Stimulated activated CD8-positive, alpha-beta memory T cell treated with anti-CD3 and anti-CD28 coated beads, Interleukin-12 subunit alpha, Interleukin-12 subunit beta, amount 100 ng/mL, for 24 hours (primary cell): ENCODE data around the gene UNC93B1.
"Not testable (repeated sequence)": the region's sequence is repeated elsewhere in the genome, so short reads cannot be mapped to it uniquely, and the experiment has no call there.

Experiments used
- DNase-seq: peaks from one replicate; pipeline ENCODE4 v3.0.0-alpha.2; 2020; ENCODE audit errors: extremely low read depth

The UNC93B1 gene

GRCh38 chr11:68009391-68010089 is 5.6 kb upstream of the UNC93B1 start:
- no peak for DNase-seq

GRCh38 chr11:68008381-68009337 is 4.8 kb upstream of the UNC93B1 start:
- DNase-seq, result no peak

GRCh38 chr11:68007498-68008380 is 3.8 kb upstream of the UNC93B1 start:
- DNase-seq, result no peak

GRCh38 chr11:68006606-68007166 is 2.8 kb upstream of the UNC93B1 start:
- DNase-seq, result no peak

GRCh38 chr11:68004551-68005335 is 846 bp upstream of the UNC93B1 start:
- no peak for DNase-seq

GRCh38 chr11:68002938-68003845 is 705 bp downstream of the UNC93B1 start:
- DNase-seq, result no peak

DNA sequence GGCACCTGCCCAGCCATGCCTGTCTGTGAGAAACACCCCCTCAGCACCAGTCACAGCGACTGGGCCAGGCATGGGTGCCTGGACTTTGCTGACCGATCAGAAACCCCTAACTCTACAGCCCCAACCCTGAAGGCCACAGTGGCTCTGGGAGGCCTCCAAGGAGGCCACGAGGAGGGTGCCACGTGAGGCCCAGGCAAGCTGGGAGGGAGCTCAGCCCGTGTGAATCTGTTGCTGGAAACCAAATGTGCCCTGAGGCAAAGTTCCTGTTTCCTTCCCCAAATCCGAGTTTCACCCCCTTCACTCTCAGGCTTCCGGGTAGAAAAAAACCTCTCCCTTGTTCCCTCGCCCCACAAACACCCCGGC is 1.3 kb downstream of the UNC93B1 start:
- no peak for DNase-seq

GRCh38 chr11:67999704-68000103 is 4.2 kb downstream of the UNC93B1 start:
- no peak for DNase-seq

DNA sequence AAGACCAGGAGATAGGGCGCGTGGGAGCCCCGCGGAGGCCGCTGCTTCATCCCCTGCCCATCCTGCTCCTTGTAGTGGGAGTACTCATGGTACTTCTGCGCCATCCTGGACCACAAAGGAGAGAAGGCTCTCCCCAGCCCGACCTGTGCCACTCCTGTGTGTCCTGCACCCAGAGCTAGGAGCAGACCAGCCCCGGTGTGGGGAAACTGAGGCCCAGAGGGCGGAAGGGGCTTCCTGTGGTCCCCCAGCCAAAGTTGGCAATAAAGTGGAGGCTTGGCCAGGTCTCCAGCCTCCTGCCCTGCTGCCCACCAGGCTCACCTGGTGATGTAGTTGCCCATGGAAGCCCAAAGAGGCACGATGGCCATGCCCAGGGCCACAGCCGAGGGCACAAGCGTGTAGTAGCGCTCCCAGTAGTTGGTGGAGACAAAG is 4.7 kb downstream of the UNC93B1 start:
- no peak for DNase-seq

GRCh38 chr11:67998150-67999045 is 5.5 kb downstream of the UNC93B1 start:
- no peak for DNase-seq

DNA sequence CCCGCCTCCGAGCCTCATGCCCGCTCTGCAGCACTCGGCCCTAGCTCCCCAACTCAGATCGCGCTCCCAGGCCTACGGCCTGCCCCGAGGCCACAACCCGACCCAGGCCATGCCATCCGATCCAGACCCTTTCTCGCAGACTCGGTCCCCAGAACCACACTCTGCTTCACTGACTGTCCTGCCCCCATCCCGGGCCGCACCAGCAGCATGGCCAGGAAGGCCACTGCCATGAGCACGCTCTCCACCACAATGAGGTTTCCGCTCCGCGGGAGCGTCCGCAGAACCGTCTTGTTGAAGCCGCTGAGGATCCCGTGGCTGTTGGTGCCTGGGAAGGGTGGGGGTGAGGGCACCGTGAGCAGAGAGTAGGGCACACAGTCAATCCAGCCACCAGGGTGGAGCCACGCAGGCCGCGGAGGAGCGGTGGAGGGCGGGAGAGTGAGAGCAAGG is 6.4 kb downstream of the UNC93B1 start:
- DNase-seq, result no peak

DNA sequence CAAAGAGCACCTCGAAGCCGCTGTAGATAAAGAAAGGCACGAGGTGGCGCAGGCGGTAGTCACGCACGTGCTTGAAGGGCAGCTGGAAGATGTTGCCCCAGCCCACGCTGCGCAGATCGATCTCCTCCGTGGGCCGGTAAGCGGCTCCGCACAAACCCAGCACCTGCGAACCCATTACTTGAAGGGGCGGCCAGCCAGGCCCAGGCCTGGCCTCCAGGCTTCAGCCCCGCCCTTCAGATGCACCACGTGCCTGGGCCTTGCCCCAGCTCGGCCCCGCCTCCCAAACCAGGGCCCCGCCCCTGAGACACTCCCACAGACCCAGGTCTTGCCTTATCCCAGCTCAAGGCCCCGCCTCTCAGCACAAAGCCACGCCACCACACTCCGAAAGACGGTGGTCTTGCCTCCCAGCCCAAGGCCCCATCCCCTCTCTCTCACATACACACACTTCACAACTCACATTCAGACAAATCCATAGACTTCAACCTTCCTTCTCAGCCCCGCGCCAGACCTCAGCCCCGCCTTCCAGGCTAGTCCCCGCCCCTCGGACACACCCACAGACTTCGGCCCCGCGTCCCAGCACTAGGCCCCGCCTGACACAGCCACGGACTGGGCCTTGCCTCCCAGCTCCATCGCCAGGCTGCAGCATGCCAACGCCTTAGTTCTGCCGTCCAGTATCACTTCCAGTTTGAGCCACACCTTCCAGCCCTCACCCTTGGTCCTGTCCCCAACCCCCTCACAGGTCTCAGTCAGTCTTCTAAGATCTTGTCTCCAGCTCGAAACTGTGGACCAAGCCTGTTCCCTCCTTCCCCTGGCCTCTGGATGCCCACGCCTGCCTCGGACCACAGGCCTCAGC is 7.0 kb downstream of the UNC93B1 start:
- no peak for DNase-seq

DNA sequence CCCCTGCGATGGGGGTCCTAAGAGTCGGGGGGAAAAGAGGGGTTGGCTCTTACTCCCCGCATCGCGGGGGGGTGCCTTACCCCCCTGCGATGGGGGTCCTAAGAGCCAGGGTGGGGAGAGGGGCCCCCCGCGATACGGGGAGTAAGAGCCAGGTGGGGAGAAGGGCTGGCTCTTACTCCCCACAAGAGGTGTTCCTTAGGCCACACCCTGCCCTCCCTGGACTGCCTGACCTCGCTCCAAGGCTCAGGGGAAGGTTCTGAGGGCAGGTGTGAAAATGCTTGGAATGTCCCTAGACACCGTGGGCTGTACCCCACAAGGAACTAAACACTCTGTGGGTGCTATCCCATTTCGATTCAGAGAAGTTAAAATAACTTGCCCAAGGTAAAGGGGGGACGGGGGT is 7.8 kb downstream of the UNC93B1 start:
- DNase-seq, result no peak

- not testable (repeated sequence) for DNase-seq
Measured at GRCh38 chr11:67995579-67995978, 8.3 kb downstream of the UNC93B1 start.

DNA sequence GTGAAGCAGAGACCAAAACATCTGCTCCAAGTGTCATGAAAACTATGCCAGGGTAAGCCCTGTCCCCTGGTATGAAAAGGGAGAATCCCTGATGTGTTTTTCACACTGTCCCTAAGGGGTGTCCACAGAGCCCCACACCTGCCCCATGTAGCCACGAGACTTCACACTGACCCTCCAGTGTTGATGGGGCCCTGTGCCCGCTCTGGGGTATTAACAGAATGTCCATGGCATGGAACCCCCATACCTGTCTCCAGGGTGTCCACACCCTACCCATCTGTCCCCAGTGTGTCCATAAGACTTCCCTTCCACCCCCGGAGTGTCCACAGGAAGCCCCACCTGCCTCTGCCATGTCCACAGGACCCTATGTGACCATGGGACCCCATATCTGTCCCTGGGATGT is 8.8 kb downstream of the UNC93B1 start:
- not testable (repeated sequence) for DNase-seq

GRCh38 chr11:67994387-67994786 is 9.5 kb downstream of the UNC93B1 start:
- DNase-seq, result not testable (repeated sequence)

DNA sequence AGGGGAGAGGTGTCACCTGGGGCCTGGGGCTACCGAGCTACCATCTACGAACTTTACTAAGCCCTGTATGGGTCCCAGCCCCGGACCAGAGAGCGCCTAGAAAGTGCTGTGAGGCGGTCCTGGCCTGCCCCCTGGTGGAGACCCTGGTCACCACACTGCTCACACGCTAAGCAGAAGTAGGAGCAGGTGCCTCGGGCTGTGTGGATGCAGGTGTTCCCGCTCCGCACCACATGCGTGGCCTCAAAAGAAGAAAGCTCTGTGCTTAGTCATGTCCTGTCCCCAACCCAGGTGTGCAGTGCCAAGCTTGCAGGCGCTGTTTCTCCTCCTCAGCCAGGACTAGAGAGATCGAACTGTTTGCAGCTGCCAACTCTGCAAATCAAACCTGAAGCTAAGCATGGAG is 10.1 kb downstream of the UNC93B1 start:
- not testable (repeated sequence) for DNase-seq
